NCI-H1417 treated with DMSO at 0.1 percent for 48 hours (cell line): ENCODE results near the gene SHISA8.

Source experiments
- DNase-seq: peaks from one replicate; lab custom pipeline; 2025; lab: John Stamatoyannopoulos, UW

The SHISA8 gene

GRCh38 chr22:41913842-41914534 lies 886 bp downstream of the SHISA8 start:
- DNase-seq: no peak

- DNase-seq: no peak
These were observed 1.7 kb downstream of the SHISA8 start for GRCh38 chr22:41913040-41913719.

DNA sequence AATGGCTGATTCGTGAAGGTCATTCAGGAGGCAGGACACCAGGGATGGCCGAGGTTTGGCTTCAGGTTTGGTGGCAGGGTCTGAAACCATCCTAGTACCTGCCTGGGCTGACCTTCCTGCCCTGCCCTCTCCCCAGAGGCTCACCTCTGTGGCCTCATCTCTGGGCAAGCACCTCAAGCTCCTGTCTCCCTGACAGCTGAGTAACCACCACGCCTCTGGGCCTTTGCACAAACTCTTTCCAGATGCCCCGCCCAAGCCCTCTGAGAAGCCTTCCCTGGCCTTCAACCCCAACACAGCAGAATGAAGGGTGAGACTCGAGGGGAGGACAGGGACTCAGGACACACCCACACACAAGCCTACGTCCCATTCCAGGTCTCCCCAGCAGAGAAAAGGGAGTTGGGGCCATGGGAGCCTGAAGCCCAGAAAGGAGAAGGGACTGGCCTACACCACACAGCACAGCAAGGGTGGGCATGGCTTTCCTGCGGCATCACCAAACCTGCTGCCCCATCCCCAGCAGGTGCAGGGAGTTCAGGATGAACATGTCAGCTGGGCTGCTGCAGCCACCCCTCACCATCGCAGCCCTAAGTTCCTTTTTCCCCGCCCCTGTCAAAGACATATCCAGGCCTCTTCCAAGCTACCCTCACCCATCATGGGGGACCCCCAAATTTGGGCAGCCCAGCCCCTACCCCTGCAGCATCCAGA lies 2.4 kb downstream of the SHISA8 start:
- no peak for DNase-seq

DNA sequence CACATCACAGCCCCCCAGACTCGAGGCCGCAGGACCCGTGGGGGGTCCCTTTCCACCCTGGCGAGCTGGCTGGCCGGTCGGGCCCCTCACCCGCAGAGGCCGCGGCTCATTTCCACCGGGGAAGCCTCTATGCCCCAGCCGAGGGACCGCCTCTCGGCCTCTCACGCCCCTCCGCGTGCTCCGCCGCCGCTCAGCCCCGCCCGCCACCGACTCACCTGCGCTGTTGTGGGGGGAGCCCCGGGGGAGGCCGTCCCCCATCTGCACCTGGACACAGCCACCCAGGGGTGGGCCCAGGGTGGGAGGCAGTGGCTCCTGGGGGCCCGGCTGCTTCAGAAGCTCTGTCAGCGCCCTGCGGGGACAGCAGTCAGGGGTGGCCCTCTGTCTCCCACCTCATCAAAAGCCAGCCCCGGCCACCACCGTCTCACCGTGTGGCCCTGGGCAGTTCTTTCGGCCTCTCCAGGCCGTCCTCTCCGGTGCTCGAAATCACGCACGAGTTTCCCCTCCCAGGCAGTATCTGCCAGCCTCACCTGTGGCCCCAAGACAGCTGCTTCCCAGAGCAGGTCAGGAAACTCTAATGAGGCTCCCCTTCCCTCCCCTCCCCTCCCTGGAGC lies 3.8 kb downstream of the SHISA8 start:
- DNase-seq: no peak

- DNase-seq: no peak
These were observed 4.5 kb downstream of the SHISA8 start for GRCh38 chr22:41910050-41911000.

- no peak for DNase-seq
These were observed 5.4 kb downstream of the SHISA8 start for GRCh38 chr22:41909310-41910049.

GRCh38 chr22:41908411-41909309 lies 6.2 kb downstream of the SHISA8 start:
- DNase-seq: no peak

- DNase-seq: no peak
These were observed 7.2 kb downstream of the SHISA8 start for GRCh38 chr22:41907436-41908401.

DNA sequence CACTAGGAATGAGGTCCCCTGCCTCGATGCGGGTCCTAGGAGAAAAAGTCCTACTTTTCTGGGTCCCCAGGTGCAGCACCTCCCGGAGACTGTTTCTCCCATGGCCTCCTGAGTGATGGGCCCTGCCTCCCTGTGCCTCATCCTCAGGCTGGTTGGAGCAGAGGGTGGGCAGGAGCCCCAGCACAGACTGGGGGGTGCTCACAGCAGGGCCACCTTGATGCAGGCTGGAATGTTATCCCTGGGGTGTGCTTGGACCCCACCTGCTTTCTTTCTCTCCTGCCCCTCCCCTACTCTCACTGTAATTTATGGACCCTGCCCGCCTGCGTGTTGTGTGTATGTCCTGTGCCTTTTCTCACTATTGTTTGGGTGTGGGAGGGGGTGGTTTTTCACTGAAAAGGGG lies 8.1 kb downstream of the SHISA8 start:
- DNase-seq: no peak

- DNase-seq: no peak
These were observed 9.3 kb downstream of the SHISA8 start for GRCh38 chr22:41905411-41906202.

DNA sequence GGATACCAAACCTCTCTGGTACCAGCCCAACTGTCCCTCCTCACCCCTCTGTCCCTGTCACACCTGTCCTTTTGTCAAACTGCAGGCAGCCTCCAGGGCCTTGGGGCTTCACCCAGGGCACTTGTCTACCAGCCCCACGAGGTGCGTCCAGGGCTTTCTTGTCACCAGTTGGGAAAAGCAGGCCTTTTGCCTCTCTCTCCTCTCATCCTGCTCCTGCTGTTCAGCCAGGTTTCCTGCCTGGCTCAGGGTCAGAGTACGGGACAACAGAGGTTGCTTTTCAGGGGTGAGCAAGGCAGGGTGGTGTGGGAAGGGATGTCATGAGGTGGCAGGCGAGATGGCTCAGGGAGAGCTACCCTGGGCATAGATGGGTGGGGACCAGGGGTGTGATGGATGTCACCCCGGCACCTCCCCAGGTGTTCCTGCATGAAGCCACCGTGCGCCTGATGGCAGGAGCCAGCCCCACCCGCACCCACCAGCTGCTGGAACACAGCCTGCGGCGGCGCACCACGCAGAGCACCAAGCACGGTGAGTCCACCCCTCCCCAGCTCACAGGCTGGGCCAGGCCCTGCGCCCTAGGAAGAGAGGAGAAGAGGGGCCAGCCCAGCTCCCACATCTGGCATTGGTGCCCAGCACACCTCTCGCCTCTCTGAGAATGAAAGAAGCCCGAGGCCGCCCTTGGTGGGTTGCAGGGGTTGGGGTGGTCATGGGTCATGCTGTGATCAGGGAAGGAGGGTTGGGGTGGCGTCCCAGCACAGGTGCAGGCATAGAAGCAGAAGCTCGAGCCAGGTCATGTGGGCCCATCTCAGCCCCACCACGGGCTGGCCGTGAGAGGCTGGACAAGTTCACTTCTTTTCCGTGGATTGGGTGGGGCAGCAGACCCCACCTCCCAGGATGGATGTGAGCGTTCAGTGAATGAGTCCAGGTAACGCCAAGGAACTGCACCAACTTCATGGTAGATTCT lies 10.1 kb downstream of the SHISA8 start:
- no peak for DNase-seq

DNA sequence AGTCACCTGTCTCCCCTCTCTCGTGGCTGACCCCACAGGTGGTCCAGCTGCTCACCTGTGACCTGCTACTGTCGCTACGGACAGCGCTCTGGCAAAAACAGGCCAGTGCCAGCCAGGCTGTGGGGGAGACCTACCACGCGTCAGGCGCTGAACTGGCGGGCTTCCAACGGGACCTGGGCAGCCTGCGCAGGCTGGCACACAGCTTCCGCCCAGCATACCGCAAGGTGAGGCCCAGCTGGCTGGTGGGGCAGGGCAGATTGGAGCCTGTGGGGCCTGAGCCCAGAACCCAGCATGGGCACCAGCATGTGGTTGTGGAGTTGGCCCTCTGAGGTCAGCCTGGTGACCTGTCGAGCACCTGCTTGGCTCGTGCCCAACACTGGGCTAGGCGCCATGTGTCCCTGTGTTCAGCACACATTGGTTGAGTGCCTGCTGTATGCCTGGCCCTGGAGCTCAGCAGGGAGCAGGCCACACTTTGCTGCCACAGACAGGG lies 11.9 kb downstream of the SHISA8 start:
- DNase-seq: no peak

GRCh38 chr22:41902016-41902415 lies 12.9 kb downstream of the SHISA8 start:
- no peak for DNase-seq

DNA sequence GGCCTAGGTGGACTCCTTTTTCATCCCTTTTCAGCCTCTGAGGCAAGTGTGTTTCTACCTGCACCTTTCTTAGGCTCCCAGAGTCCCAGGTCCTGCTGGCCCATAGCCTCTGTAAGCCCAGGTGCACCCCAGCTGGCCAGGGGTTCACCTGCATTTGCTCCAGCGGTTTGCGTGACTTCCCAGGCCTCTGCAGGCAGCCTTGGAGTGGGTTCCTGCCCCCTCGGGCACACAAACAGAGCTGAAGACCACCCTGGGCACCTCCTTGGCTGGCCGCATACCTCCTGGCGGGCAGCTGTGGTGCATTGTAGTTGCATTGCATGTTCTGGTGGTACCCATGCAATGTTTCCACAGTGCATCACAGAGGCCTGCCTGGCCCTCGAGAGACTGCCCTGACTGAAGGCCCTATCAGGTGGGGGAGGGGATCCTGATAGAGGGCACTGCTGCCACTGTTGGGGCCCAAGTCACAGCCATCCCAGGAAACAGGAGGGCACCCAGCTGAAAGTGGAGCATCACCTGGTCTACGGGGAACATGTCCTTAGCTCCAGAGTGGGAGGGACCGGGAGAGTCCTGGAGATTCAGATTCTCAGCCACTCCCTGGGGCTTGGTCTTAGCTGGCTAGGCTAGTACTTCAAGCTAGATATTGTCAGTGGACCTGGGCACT lies 14.1 kb downstream of the SHISA8 start:
- no peak for DNase-seq

- DNase-seq: no peak
These were observed 14.8 kb downstream of the SHISA8 start for GRCh38 chr22:41899992-41900651.
